Measurements from ENCODE around the gene FAM3B. TPM values are rescaled to one million over a fixed set of nuclear protein-coding genes. Genes with fewer than 3 reads are reported as not detected.
A peak's percentile ranks its signal among the peaks of the same experiment; 100 is the strongest.

Gene FAM3B
- polyA plus RNA-seq, 3 donors = 0.15 TPM; not detected in 2

GRCh38 chr21:41282412-41282811 is 34.2 kb upstream of the FAM3B start:
- H3K4me1 Mint-ChIP-seq = no peaks in the 10 kb centered on the region
- intact Hi-C loops (cut with micrococcal nuclease) = loop anchor here in 1 of 2 donors (2.0 kb wide), 1 partner anchor 174 kb away; no protein-coding TSS in a partner anchor
- H3K4me3 ChIP-seq (replicated peaks in 1 of 3; ENCODE audit: low read depth in 2 of 3, low read length in 3 of 3) = no peak overlapping the region
- no peaks in the 10 kb centered on the region for H3K79me2 ChIP-seq (ENCODE audit: insufficient read depth, low read length)
- H3K36me3 Mint-ChIP-seq = no peaks in the 10 kb centered on the region
- peaks cover 6 to 11% (median 7%) of the 10 kb centered on the region in 3 donors for H3K27me3 Mint-ChIP-seq (ENCODE audit: low read depth in 3 of 3)
- H3K27ac ChIP-seq (ENCODE audit: low read depth in 1 of 2, low read length in 2 of 2) = no peak overlapping the region
- no peak overlapping the region for H3K4me2 ChIP-seq (replicated peaks; ENCODE audit: extremely low read depth, low read length, poor library complexity, severe bottlenecking)
- TF ChIP-seq CTCF (IDR thresholded peaks at IDR 0.05) = no peak
- H4K20me1 ChIP-seq (ENCODE audit: insufficient read depth, low read length) = no peaks in the 10 kb centered on the region
- H3K4me3 Mint-ChIP-seq = no peak overlapping the region
- no peaks in the 10 kb centered on the region for H3K9me3 Mint-ChIP-seq
- H3K4me1 ChIP-seq (ENCODE audit: control insufficient read depth in 1 of 2, insufficient read depth in 2 of 2, low read length in 2 of 2) = no peaks in the 10 kb centered on the region
- H3K27me3 ChIP-seq (ENCODE audit: control insufficient read depth in 2 of 2, insufficient read depth in 2 of 2, low read length in 2 of 2) = peaks cover 9 to 10% of the 10 kb centered on the region in 2 donors
- no peak overlapping the region for H3K27ac Mint-ChIP-seq
- WGBS (ENCODE audit: insufficient coverage) = 90% methylated on average over 2 of the region's 3 CpGs
- H3K36me3 ChIP-seq (replicated peaks in 1 of 2; ENCODE audit: control insufficient read depth in 1 of 2, insufficient read depth in 2 of 2, low read length in 2 of 2) = no peaks in the 10 kb centered on the region
- H3K9me3 ChIP-seq (replicated peaks in 1 of 2; ENCODE audit: control insufficient read depth in 1 of 2, insufficient read depth in 1 of 2, low read length in 2 of 2) = no peaks in the 10 kb centered on the region
- no peak overlapping the region for H2AFZ ChIP-seq (ENCODE audit: insufficient read depth, low read depth, low read length, poor library complexity, severe bottlenecking)
- DNase-seq = no peak
- no peak overlapping the region for H3K9ac ChIP-seq (ENCODE audit: insufficient read depth, low read length, poor library complexity, severe bottlenecking)

- Mint-ChIP-seq H3K27ac (no peak overlapping the region), H3K36me3 (no peaks in the 10 kb centered on the region), H3K4me3 (no peak overlapping the region), H3K27me3 (ENCODE audit: low read depth in 3 of 3) (peaks cover 6 to 9% (median 7%) of the 10 kb centered on the region in 3 donors), H3K9me3 (no peaks in the 10 kb centered on the region), H3K4me1 (no peaks in the 10 kb centered on the region)
- TF ChIP-seq CTCF (IDR thresholded peaks at IDR 0.05) = peak; percentile 82
- Histone ChIP-seq H3K27ac (ENCODE audit: low read depth in 1 of 2, low read length in 2 of 2) (no peak overlapping the region), H3K79me2 (ENCODE audit: insufficient read depth, low read length) (no peaks in the 10 kb centered on the region), H2AFZ (ENCODE audit: insufficient read depth, low read depth, low read length, poor library complexity, severe bottlenecking) (no peak overlapping the region), H3K9me3 (replicated peaks in 1 of 2; ENCODE audit: control insufficient read depth in 1 of 2, insufficient read depth in 1 of 2, low read length in 2 of 2) (no peaks in the 10 kb centered on the region), H3K4me3 (replicated peaks in 1 of 3; ENCODE audit: low read depth in 2 of 3, low read length in 3 of 3) (no peak overlapping the region), H3K9ac (ENCODE audit: insufficient read depth, low read length, poor library complexity, severe bottlenecking) (no peak overlapping the region), H4K20me1 (ENCODE audit: insufficient read depth, low read length) (no peaks in the 10 kb centered on the region), H3K4me1 (ENCODE audit: control insufficient read depth in 1 of 2, insufficient read depth in 2 of 2, low read length in 2 of 2) (no peaks in the 10 kb centered on the region), H3K27me3 (ENCODE audit: control insufficient read depth in 2 of 2, insufficient read depth in 2 of 2, low read length in 2 of 2) (peaks cover 9 to 10% of the 10 kb centered on the region in 2 donors), H3K4me2 (replicated peaks; ENCODE audit: extremely low read depth, low read length, poor library complexity, severe bottlenecking) (no peak overlapping the region), H3K36me3 (replicated peaks in 1 of 2; ENCODE audit: control insufficient read depth in 1 of 2, insufficient read depth in 2 of 2, low read length in 2 of 2) (no peaks in the 10 kb centered on the region)
- intact Hi-C loops (cut with micrococcal nuclease) = loop anchor here (1.0 to 2.0 kb wide), 2 partner anchors 173 to 177 kb away; no protein-coding TSS in a partner anchor
- peak; percentile 65 to 77 (median 73) for DNase-seq
- WGBS (ENCODE audit: insufficient coverage) = no CpG with 5 or more reads among the region's 8 CpGs
Observed at GRCh38 chr21:41283211-41283818, 33.3 kb upstream of the FAM3B start.

Data from CD14-positive monocyte (primary cell).